Ramos (cell line): ENCODE measurements around the gene SDK1.

ENCODE experiments used
- in situ Hi-C: fragments of 300-500 bp; cut with MboI; formaldehyde crosslinking; loops from one replicate; pipeline ENCODE4 v1.14.3; 2022; ENCODE audit warnings: low sequenced_read_pairs; ENCODE audit not compliant: unreplicated experiment

SDK1 gene

DNA sequence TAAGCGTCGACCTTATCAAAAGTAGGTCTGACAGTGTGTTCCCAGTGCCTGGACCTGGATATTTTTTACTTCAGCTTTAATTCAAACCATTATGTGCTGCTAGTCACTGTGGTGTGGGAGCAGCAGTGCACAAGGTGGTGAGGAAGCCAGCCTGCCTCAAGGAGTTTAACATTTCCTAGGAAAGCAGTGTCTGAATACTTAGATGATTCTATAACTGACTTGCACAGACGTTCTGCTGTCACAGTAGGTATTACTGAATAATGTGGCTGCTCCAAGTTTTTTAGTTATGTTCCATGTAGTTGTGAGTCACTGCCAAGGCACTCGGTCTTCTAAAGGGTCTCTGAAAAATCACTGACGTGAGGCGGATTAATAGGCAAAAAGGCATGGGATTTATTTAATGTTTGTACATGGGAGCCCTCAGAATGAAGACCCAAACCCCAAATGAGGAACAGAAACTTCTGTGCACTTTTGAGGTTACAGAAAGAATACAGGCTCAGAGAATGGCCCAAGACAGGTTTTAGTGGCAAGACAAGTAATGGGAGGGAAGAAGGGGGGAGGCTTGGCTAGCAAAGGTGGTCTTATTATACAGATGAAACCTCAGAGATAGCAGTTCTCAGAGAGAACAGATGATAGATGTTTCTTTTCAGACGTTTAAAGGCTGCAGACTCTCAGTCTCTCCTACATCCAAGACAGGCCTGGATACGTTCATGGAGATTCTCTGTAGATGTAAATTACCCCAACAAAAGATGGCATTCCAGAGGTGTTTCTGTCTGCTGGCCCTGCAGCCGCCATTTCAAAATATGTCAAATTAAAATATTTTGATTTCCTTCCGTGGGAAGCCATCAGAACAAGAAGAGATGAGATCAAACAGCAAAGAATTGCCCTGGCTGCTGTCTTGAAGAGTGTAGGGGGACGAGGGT, 209.3 kb downstream of the SDK1 start:
- in situ Hi-C loops, result no loop called here

DNA sequence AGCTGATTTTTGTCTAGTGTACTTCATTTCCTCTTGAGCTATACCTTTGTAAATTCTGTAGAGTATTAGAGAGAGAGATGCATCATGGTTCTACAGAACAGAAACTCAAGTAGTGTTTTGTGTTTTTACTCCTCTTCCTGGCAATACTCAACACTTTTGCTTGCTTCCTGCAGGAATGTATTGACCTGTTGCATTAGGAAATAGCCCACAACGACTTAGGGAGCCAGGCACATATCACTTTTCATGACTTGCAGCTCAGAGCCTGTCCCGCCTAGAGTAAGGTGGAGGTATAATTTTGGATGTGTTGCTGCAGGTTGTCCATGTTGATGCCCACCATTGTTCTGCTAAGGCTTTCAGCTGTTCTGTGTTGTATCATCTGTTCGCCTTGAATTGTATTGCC, 216.3 kb downstream of the SDK1 start:
- in situ Hi-C loops, result no loop called here

DNA sequence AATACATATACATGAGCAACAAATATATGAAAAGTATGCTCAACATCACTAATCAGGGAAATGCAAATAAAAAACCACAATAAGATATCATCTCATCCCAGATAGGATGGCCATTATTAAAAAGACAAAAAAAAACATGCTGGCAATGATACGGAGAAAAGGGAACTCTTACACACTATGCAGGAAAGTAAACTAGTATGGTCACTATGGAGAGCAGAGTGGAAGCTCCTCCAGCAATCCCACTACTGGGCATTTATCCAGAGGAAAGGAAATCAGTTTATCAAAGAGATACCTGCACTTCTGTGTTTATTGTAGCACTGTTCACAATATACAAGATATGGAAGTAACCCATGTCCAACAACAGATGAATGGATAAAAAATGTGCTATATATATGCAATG, 217.5 kb downstream of the SDK1 start:
- in situ Hi-C loops, result no loop called here

DNA sequence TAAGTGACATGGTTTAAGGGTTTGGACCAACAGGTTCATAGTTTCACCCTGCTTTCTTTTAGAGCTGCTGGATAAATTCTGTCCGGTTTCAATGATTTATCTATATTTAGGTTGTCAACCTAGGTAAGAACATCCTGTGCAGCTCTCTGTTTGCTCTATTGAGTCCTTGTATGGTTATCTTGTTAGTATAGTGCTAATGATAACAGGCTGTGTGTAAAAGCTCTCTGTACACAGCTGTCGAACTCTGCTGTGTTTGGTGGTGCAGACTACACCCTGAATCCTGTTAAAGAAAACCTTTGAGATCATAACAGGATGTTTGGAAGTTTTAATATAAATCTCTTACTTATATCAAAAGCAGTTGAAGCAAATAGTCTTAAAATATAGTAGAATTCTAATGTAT, 219.2 kb downstream of the SDK1 start:
- in situ Hi-C loops, result no loop called here

DNA sequence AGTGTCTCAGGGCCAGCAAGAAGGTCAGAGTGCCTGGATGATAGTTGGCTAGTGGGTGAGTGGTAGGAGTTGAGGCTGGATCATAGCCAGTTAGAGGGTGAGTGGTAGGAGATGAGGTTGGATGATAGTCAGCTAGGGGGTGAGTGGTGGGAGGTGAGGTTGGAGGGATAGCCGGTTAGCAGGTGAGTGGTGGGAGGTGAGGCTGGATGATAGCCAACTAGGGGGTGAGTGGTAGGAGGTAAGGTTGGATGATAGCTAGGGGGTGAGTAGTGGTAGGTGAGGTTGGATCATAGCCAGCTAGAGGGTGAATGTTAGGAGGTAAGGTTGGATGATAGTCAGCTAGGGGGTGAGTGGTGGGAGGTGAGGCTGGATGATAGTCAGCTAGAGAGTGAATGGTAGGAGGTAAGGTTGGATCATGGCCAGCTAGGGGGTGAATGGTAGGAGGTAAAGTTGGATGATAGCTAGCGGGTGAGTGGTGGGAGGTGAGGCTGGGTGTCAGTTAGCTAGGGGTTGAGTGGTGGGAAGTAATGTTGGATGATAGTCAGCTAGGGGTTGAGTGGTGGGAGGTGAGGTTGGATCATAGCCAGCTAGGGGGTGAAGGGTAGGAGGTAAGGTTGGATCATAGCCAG, 226.6 kb downstream of the SDK1 start:
- in situ Hi-C loops, result no loop called here

DNA sequence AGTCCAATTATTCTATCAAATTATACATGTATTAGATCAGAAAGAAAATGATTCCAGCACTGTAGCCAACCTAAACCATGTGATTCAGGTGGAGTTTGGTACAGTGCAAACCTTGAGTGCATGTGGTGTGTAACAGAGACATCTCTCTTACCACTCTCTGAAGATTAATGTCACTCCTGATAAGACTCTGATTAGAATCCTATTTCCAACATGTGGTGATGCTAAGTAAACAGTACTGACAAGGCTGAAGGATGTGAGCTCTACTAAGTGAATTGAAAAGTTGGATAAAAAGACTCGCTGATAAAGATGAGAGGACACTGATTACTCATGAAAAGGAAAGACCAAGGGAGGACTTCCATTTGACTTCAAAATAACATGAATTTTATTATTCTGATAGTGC, 232.0 kb downstream of the SDK1 start:
- in situ Hi-C loops, result no loop called here

DNA sequence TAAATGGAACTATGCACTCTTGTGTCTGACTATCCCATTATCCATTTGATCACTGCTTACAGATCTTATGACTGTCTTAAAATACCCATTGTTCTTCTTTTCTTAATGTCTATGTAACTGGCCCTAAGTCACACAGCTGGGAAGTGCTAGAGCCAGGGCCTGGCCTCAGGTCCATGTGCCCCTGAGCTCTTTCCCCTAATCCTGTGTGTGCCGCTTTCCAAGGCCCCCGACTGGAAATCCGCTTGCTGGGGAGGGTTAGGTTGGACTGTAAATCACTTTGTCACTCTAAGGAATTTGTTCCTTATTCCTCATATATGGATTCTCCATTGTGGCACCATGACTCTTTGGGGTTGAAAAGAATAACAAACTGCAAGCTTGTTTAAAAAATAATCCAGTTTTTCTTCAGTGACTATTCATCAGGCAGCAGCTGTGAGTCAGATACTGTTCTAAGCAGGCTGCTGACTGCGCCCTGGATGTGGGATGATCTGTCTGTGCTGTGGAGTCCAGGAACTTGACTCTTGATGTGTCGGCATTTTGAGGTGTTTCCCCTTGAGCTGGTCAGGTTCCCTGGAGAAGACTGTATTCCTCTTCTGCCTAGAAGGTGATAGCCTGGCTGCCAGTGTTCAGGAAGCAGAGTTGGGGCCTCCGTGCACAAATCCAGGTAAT, 236.3 kb downstream of the SDK1 start:
- in situ Hi-C loops, result no loop called here

DNA sequence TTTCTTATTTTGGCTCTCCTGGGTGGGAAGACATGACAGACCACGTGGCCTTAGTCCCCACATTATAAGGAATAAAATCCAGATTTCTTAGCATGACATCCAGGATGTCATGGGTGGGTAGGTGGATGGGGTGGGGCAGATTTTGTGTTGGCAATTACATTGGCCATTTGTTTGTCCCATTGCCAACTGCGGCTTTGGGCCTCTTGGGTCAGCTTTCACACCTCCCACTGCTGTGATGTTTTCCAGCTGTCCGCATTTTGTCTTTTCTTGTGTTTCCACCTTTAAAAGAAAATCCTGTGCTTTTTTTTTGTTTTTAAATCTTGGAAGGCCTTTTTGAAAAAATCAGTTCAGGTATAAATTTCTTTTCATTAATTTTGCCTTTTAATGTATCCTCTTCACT, 237.0 kb downstream of the SDK1 start:
- in situ Hi-C loops, result no loop called here

DNA sequence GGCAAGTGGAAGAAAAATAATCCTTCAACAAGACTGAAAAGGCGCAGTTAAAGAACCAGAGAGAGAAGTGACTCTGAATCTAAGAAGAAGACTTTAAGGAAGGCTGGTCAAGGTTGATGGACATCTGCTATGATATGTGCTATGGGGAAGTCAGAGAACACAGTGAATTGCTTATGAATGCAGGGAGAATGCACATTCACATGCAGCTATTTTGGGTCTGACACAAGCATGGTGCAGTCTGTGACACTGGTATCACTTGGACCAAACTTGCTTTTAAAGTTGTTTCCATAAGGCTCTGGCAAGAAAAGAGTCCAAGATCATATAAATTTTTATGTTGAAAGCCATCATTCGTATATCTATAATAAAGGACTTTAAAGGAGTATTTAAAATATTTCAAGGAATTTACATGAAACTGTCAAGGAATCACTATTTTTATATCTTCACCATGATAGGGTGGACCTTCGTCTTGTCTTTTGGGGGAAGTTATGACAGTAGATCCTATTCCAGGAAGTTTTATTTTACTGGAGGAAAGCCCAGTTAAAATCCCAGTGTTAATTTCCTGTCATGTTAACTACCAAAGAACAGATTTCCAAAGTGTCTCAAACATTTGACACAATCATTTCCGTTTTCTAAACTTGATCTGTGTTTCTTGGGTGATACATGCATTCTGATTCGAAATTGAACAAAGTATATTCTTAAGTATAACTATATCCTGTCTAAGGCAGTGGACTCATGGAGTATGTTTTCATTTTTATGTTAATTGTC, 239.6 kb downstream of the SDK1 start:
- in situ Hi-C loops, result no loop called here

DNA sequence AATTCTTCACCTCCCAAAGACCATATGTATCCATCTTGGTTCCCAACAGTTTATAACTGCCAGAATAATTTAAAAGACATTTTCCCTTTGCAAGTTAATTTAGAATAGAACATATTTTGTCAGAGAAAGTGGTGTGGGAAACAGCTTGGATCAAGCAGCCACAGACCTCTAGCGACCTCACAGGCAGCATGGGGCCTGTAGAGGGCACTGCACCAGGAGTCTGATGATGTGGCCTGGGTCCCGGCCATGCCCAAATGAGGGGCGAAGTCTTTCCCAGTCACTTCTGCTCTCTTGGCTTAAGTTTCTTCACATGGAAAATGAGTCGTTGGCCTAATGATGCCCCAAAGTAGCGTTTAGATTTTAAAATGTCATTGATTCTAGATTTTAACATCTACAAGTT, 243.2 kb downstream of the SDK1 start:
- in situ Hi-C loops, result no loop called here

DNA sequence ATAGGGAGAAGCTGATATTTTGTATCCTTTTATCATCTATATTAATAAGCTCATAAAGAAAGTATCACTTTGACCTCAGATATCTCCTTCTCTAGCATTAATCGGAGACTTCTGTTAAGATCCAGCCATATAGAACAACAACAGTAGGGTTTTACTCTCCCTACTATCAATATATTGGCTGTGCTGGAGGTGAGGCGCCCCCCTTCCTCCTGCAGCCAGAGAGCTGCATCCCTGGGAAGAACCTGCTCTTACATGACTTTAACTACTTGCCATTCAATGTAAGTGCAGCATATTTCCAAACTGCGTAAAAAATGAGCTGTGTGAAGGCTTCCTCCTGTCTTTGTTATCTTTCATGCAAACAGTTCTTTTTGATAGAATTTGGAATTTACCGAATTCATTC, 247.8 kb downstream of the SDK1 start:
- in situ Hi-C loops, result no loop called here

DNA sequence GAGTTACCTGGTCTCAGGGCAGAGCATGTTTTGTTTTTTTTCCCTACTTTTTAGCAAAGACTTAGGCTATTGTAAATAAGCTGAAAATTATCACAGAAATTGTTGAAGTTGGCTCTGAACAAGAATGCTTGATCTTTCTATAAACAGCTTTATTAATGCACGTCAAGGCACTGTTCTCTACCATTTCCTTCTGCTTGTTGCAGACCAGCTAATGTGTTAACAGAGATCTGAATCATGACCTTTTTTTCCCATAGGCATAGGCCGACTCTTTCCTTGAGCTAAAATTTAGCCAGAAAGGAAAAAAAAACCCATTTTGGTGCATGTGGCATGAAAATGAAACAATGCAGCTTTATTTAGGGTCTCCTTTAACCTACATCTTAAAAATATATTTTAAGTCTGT, 248.5 kb downstream of the SDK1 start:
- in situ Hi-C loops, result no loop called here

DNA sequence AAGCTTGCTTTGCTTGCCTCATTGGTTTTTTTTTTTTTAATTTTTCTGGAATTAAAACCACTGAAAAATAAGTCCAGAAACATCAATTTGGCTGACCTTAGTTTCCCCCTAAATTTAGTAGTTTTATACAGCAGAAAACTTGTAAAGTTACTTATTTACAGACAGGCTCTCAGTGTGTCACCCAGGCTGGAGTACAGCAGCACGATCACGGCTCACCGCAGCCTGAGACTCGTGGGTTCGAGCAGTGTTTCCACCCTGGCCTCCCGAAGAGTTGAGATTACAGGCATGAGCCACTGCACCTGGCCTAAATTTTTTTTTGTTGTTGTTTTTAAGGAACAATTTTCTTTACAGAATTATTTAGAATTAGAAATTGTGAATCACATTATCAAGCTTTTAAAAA, 250.5 kb downstream of the SDK1 start:
- in situ Hi-C loops, result no loop called here

DNA sequence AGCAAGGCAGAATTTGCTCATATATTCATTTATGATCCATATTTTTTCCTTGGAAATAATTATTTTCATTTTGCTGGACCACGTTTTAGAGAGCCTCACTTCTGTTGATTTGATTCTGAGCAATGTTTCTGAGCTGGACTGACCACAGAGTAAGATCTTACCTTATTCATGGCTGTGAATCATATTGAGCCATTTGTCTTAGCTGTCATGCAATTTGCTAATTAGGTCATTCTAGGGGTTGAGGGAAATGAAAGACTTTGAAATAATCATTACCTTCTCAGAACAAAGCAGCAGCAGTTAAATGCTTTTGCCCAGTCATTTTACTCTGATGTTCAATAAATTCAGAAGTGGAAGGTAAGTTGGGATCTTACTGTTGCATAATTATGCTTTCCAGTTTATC, 251.4 kb downstream of the SDK1 start:
- in situ Hi-C loops, result no loop called here

DNA sequence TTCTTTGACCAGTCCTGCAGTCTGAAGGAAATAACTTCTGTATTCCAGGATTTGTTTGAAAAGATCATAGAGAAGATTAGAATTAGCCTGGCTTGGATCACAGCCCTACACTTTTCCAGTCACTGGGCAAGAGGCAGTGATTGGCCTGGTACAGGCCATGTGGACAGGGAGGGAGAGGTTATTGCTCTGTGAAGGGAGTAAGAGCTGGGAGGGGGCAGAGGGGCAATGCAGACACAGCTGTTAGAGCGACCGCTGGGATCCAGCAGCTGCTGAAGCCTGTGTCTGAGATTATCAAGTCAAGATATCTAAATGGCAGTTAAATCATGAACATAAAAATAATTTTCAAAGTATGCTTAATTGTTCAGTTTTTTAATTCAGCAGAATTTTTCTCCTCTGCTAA, 257.3 kb downstream of the SDK1 start:
- in situ Hi-C loops, result no loop called here

DNA sequence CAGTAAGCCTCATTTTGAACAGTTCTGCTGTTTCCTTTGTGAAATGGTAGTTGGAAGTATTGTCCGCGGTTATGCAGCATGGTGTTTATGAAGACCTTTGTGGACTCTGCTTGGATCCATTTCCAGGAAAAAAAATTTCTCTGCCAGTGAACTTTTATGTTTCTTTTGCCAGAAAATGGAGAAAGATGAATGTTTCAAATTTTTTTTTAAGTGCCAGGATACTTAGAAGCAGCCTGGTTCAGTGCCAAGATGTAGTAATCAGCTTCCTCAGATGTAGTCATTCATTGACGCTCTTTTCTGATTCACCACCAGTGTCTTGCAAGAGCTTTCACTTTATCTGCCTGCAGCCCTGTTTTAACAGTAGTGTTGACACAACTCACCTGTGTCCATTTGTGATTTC, 258.2 kb downstream of the SDK1 start:
- in situ Hi-C loops, result no loop called here

DNA sequence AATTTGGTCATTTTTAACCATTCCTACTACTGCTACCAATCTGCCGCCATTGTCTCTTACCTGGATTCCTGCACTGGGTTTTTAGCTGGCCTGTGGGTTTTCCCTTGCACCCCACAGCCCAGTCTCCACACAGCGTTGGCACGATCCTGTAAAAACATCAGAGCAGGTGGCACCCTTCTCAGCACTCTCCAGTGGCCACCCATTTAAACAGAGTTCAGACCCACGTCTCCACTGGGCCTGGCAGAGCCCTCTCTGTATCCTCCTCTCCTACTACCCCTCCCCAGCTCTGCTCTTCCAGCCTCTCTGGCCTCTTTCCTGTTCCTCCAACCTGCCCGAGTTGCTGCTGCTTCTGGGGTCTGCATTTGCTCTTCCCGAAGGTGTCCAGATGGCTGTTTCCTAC, 259.4 kb downstream of the SDK1 start:
- in situ Hi-C loops, result no loop called here

DNA sequence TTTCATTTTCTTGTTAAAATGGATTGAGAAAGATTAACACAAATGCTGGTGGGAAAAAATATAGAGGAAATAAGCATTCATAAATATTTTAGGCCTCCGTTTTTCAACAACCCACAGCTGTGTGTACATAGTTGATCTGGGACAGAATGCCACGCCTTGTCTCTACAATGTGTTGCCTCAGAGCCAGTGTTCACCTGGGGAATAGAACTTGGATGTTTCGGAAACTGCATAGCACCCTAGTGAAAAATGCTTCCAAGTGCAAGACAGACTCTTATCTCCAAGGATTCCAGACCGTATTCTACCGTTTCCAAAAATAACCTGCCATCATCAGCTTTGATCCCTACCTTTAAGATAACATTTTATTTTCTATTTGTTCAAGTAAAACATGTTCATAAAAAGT, 260.9 kb downstream of the SDK1 start:
- in situ Hi-C loops, result no loop called here

DNA sequence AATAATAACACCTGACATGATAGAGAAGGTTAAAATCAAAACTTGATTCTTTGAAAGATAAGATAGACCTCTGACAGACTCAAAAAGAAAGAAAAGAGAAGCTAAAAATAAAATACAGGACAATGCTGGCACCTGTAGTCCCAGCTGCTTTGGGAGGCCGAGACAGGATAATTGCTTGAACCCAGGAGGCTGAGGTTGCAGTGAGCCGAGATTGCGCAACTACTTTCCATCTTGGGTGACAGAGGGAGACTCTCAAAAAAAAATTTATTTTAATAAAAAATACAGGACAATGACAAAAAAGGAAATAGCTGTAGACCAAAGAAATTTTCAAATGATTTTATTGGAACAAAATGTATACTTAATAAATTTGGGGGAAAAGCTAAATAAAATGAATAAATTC, 263.2 kb downstream of the SDK1 start:
- in situ Hi-C loops, result no loop called here

DNA sequence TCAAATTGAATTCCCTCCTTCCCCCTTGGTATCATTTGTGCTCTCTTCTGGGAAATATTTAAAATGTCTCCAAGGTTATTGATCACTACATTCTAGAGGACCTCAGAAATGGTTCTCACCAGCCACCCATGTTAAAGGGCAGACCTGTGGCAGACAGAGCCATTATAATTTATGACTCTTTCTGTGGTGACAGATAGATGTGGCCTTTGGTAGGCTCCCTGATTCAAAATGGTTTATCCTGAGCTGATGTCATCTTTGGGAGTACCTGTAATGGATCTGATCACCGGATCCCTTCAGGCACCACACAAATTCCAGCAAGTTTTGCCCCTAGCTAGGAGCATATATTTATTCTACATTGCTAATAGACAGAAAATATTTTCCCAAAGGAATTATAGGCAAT, 267.5 kb downstream of the SDK1 start:
- in situ Hi-C loops, result no loop called here

DNA sequence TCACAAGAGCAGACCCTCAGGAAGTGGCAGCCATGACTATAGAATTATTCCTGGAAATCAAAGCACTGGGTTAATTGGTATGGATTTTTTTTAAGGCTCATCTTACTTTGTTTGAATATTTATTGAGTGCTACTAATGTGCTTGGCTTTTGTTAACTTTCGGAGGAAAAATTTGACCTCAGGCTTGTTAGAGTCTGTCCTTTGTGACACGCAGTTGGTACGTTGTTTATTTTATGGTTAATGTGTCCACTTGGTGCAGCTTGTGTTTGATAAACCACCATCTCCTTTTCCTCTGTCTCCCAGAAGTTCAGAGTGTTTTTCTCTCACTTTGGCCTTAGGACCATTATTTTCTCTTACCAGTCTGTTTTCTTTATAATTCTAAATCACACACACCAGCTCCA, 268.6 kb downstream of the SDK1 start:
- in situ Hi-C loops, result no loop called here
